C4-2B (cell line): ENCODE measurements around the gene ZNF768.

ENCODE experiments used
- ZFX ChIP-seq: fragments of 450-650 bp; IDR thresholded peaks from 2 replicates; pipeline ENCODE4 v1.6.1; 2017
- TF ChIP-seq, protein P1 (sequence below): fragments of 450-650 bp; conservative IDR thresholded peaks from 2 replicates; pipeline ENCODE4 v1.5.1; 2017; ENCODE audit warnings: mild to moderate bottlenecking

DNA sequence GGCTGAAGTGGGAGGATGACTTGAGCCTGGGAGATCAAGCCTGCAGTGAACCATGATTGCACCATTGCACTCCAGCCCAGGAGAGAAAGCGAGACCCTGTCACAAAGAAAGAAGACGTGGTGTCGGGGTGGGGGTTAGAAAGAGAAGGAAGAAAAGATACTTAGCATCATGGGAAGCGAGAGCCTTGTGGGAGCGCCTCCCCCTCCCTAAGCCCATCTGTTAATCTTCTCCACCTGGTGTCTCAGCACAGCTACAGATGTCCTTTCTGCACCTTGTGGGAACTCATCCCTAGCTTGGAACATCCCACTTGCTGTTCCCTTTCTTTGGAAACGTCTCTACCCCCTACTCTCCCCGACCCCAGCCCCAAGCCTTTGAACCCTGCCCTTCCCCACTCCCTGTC lies 39.2 kb upstream of the ZNF768 start:
- TF ChIP-seq, protein P1, sequence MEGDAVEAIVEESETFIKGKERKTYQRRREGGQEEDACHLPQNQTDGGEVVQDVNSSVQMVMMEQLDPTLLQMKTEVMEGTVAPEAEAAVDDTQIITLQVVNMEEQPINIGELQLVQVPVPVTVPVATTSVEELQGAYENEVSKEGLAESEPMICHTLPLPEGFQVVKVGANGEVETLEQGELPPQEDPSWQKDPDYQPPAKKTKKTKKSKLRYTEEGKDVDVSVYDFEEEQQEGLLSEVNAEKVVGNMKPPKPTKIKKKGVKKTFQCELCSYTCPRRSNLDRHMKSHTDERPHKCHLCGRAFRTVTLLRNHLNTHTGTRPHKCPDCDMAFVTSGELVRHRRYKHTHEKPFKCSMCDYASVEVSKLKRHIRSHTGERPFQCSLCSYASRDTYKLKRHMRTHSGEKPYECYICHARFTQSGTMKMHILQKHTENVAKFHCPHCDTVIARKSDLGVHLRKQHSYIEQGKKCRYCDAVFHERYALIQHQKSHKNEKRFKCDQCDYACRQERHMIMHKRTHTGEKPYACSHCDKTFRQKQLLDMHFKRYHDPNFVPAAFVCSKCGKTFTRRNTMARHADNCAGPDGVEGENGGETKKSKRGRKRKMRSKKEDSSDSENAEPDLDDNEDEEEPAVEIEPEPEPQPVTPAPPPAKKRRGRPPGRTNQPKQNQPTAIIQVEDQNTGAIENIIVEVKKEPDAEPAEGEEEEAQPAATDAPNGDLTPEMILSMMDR, result no peak
- TF ChIP-seq ZFX, result no peak
